ENCODE data around the gene BCL2. TPM values are rescaled to one million over a fixed set of nuclear protein-coding genes. Genes with fewer than 3 reads are reported as not detected.

BCL2 gene
- total RNA-seq, 1 experiment from 2014 or later, result 1.3 TPM

- no peak overlapping the region for H3K4me3 Mint-ChIP-seq
These were observed 116.1 kb downstream of the BCL2 start for GRCh38 chr18:63203497-63203896.

More at GRCh38 chr18:63203497-63203896, 116.1 kb downstream of the BCL2 start:
- Histone ChIP-seq H2AK5ac (ENCODE audit: insufficient read length, low read length) (no peak overlapping the region), H2BK15ac (ENCODE audit: low read depth, low read length) (no peak overlapping the region), H3K79me1 (ENCODE audit: insufficient read depth, low read depth, low read length, poor library complexity, severe bottlenecking) (no peaks in the 10 kb centered on the region), H2BK12ac (ENCODE audit: insufficient read length, low read depth, low read length) (no peak overlapping the region), H3K27ac (ENCODE audit: insufficient read length, low read depth, low read length) (no peak overlapping the region), H2BK20ac (ENCODE audit: low read depth, low read length, poor library complexity, severe bottlenecking) (no peak overlapping the region), H3K4me1 (ENCODE audit: insufficient read depth, low read length) (no peaks in the 10 kb centered on the region), H2BK5ac (ENCODE audit: insufficient read length, low read length) (no peak overlapping the region), H4K91ac (ENCODE audit: insufficient read length, low read depth, low read length) (no peak overlapping the region), H3T11ph (ENCODE audit: low read length) (no peak overlapping the region), H3K4me2 (ENCODE audit: insufficient read depth, insufficient read length, low read length) (no peak overlapping the region), H3K56ac (ENCODE audit: insufficient read length, low read depth, low read length) (no peak overlapping the region), H3K23me2 (ENCODE audit: insufficient read length, low read depth, low read length, poor library complexity, severe bottlenecking) (no peaks in the 10 kb centered on the region), H4K20me1 (ENCODE audit: control insufficient read depth, insufficient read depth, insufficient read length) (no peaks in the 10 kb centered on the region), H2BK120ac (ENCODE audit: low read depth, low read length, poor library complexity, severe bottlenecking) (no peak overlapping the region), H3K14ac (ENCODE audit: insufficient read depth, low read length) (no peak overlapping the region), H3K23ac (ENCODE audit: insufficient read length, low read depth, low read length) (no peak overlapping the region), H3K9ac (ENCODE audit: extremely low read depth, insufficient read length, low read length) (no peak overlapping the region), H4K8ac (replicated peaks; ENCODE audit: insufficient read length, low read depth, low read length) (no peak overlapping the region), H3K79me2 (ENCODE audit: insufficient read depth, low read length) (no peaks in the 10 kb centered on the region), H4K5ac (ENCODE audit: insufficient read length, low read depth, low read length) (no peak overlapping the region), H3K4ac (ENCODE audit: low read depth, low read length) (no peak overlapping the region), H3K9me3 (ENCODE audit: control insufficient read depth, low read depth, low read length) (no peaks in the 10 kb centered on the region), H3K27me3 (ENCODE audit: insufficient read depth, low read length) (no peaks in the 10 kb centered on the region), H3K18ac (ENCODE audit: insufficient read length, low read depth, low read length) (no peak overlapping the region), H2AFZ (ENCODE audit: low read length) (no peak overlapping the region)
- Mint-ChIP-seq H3K27ac (no peak overlapping the region), H3K27me3 (ENCODE audit: low read depth) (no peaks in the 10 kb centered on the region), H3K36me3 (ENCODE audit: insufficient read depth in 1 of 3, low read depth in 3 of 3) (no peaks in the 10 kb centered on the region), H3K9me3 (no peaks in the 10 kb centered on the region), H3K4me1 (peaks cover 2 to 3% of the 10 kb centered on the region in 2 experiments; a peak in 2 of 4 replicates)
- DNase-seq, result no peak
- TF ChIP-seq, protein P1, sequence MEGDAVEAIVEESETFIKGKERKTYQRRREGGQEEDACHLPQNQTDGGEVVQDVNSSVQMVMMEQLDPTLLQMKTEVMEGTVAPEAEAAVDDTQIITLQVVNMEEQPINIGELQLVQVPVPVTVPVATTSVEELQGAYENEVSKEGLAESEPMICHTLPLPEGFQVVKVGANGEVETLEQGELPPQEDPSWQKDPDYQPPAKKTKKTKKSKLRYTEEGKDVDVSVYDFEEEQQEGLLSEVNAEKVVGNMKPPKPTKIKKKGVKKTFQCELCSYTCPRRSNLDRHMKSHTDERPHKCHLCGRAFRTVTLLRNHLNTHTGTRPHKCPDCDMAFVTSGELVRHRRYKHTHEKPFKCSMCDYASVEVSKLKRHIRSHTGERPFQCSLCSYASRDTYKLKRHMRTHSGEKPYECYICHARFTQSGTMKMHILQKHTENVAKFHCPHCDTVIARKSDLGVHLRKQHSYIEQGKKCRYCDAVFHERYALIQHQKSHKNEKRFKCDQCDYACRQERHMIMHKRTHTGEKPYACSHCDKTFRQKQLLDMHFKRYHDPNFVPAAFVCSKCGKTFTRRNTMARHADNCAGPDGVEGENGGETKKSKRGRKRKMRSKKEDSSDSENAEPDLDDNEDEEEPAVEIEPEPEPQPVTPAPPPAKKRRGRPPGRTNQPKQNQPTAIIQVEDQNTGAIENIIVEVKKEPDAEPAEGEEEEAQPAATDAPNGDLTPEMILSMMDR (conservative IDR thresholded peaks at IDR 0.05), result no peak
- WGBS (ENCODE audit: extremely low coverage, insufficient read length, low lambda C conversion rate), result no CpG with 5 or more reads among the region's 3 CpGs

Data from H9 (cell line).